ENCODE measurements around the gene AP2A1. TPM values are rescaled to one million over a fixed set of nuclear protein-coding genes. Genes with fewer than 3 reads are reported as not detected.
A peak's percentile ranks its signal among the peaks of the same experiment; 100 is the strongest.

The AP2A1 gene
- total and polyA plus RNA-seq, 2 of the 13 experiments (the other 11 are each of a cell fraction or from before 2014, with no cell fraction given), result 22.7 to 39.7 TPM

DNA sequence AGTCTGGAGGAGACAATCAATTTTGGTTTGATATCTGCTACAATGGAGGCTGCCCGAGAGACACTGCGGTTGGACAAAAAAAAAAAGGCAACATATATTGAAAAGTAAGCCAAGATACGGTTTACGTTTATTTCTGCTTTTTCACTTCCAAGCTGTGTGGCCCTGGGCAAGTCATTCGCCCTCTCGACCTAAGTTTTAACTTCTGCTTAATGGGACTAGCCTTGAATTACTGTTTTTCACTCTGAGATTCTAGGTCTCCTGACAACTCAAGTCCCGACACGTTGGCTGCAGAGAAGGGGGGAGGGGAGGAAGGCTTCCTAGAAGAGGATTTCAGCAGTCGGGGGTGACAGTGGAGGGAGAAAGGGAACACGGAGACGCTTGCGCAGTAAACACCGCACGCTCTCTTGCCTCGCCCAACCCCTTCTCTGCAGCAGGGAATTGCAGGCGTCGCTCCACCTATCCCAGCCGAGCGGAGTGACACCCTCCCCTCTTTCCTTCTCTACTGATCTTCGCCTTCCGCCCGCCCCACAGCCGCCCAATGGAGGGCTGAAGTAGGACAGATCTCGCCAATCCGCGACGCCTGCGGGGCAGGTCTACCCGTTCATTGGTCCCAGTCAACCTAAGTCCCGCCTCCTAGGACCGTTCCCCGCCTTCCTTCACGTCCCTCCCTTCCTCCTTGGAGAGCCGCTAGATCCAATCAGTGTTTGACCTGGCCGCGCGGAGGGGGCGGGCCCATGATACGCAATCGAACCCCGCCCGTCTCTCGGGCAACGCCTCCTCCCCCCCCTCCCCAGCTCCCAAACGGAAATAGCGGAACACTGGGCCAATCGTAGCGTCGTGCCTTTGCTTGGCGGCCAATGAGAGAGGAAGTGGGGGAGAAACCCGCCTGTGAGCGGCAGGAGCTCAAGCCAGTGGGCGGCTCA lies 533 bp upstream of the AP2A1 start (continued):
- TF ChIP-seq, protein P1, sequence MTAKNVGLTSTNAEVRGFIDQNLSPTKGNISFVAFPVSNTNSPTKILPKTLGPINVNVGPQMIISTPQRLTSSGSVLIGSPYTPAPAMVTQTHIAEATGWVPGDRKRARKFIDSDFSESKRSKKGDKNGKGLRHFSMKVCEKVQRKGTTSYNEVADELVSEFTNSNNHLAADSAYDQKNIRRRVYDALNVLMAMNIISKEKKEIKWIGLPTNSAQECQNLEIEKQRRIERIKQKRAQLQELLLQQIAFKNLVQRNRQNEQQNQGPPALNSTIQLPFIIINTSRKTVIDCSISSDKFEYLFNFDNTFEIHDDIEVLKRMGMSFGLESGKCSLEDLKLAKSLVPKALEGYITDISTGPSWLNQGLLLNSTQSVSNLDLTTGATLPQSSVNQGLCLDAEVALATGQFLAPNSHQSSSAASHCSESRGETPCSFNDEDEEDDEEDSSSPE (CRISPR knock-in tag; IDR thresholded peaks at IDR 0.05), result peak; percentile 60
- TF ChIP-seq, protein P2, sequence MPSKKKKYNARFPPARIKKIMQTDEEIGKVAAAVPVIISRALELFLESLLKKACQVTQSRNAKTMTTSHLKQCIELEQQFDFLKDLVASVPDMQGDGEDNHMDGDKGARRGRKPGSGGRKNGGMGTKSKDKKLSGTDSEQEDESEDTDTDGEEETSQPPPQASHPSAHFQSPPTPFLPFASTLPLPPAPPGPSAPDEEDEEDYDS (CRISPR knock-in tag; IDR thresholded peaks at IDR 0.05), result peak; percentile 78
- TF ChIP-seq, protein P3, sequence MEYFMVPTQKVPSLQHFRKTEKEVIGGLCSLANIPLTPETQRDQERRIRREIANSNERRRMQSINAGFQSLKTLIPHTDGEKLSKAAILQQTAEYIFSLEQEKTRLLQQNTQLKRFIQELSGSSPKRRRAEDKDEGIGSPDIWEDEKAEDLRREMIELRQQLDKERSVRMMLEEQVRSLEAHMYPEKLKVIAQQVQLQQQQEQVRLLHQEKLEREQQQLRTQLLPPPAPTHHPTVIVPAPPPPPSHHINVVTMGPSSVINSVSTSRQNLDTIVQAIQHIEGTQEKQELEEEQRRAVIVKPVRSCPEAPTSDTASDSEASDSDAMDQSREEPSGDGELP (IDR thresholded peaks at IDR 0.05; ENCODE audit: borderline replicate concordance, low read depth), result no peak
- no peak for TF ChIP-seq HNRNPH1 (optimal IDR thresholded peaks at IDR 0.05; ENCODE audit: low read depth, low read length)
- TF ChIP-seq, protein P4, sequence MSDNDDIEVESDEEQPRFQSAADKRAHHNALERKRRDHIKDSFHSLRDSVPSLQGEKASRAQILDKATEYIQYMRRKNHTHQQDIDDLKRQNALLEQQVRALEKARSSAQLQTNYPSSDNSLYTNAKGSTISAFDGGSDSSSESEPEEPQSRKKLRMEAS (IDR thresholded peaks at IDR 0.05), result peak; percentile 65; the same call in 1 of the 2 replicates
- TF ChIP-seq POLR2AphosphoS5 (IDR thresholded peaks at IDR 0.05; ENCODE audit: low read depth, low read length), result peak; percentile 78
- TF ChIP-seq, protein P5, sequence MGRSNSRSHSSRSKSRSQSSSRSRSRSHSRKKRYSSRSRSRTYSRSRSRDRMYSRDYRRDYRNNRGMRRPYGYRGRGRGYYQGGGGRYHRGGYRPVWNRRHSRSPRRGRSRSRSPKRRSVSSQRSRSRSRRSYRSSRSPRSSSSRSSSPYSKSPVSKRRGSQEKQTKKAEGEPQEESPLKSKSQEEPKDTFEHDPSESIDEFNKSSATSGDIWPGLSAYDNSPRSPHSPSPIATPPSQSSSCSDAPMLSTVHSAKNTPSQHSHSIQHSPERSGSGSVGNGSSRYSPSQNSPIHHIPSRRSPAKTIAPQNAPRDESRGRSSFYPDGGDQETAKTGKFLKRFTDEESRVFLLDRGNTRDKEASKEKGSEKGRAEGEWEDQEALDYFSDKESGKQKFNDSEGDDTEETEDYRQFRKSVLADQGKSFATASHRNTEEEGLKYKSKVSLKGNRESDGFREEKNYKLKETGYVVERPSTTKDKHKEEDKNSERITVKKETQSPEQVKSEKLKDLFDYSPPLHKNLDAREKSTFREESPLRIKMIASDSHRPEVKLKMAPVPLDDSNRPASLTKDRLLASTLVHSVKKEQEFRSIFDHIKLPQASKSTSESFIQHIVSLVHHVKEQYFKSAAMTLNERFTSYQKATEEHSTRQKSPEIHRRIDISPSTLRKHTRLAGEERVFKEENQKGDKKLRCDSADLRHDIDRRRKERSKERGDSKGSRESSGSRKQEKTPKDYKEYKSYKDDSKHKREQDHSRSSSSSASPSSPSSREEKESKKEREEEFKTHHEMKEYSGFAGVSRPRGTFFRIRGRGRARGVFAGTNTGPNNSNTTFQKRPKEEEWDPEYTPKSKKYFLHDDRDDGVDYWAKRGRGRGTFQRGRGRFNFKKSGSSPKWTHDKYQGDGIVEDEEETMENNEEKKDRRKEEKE (IDR thresholded peaks at IDR 0.05), result no peak
- TF ChIP-seq ZNF17 (CRISPR knock-in tag; IDR thresholded peaks at IDR 0.05), result no peak
- peak; percentile 49; the same call in 1 of the 2 replicates for TF ChIP-seq TAF1 (CRISPR knock-in tag; IDR thresholded peaks at IDR 0.05)
- no peak for TF ChIP-seq ZNF3 (CRISPR knock-in tag; IDR thresholded peaks at IDR 0.05)
- no peak for TF ChIP-seq TSC22D2 (CRISPR knock-in tag; IDR thresholded peaks at IDR 0.05; ENCODE audit: borderline replicate concordance)
- TF ChIP-seq ELF4 (CRISPR knock-in tag; IDR thresholded peaks at IDR 0.05; ENCODE audit: borderline replicate concordance), result peak; percentile 70; the same call in 1 of the 2 replicates
- TF ChIP-seq CBX1 (IDR thresholded peaks at IDR 0.05; ENCODE audit: low read depth), result no peak
- TF ChIP-seq CREM (IDR thresholded peaks at IDR 0.05), result peak; percentile 85
- no peak for TF ChIP-seq CREM (CRISPR knock-in tag; IDR thresholded peaks at IDR 0.05)
- no peak for TF ChIP-seq SNAPC2 (CRISPR knock-in tag; IDR thresholded peaks at IDR 0.05)
- no peak for TF ChIP-seq TAF15 (IDR thresholded peaks at IDR 0.05; ENCODE audit: low read depth, low read length, poor library complexity, severe bottlenecking)
- no peak for TF ChIP-seq SMC3 (IDR thresholded peaks at IDR 0.05; ENCODE audit: low read length)
- TF ChIP-seq, protein P6, sequence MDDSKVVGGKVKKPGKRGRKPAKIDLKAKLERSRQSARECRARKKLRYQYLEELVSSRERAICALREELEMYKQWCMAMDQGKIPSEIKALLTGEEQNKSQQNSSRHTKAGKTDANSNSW (CRISPR knock-in tag; IDR thresholded peaks at IDR 0.05; ENCODE audit: borderline replicate concordance), result no peak
- 0 out of 2 replicates have a peak, but pooled peaks have one; percentile 55 for TF ChIP-seq PCBP1 (IDR thresholded peaks at IDR 0.05; ENCODE audit: borderline replicate concordance, low read depth, low read length)
- no peak for TF ChIP-seq ZKSCAN8 (CRISPR knock-in tag; IDR thresholded peaks at IDR 0.05; ENCODE audit: borderline replicate concordance)
- TF ChIP-seq ESRRA (CRISPR knock-in tag; IDR thresholded peaks at IDR 0.05; ENCODE audit: low read depth), result no peak
- TF ChIP-seq ZIK1 (CRISPR knock-in tag; IDR thresholded peaks at IDR 0.05; ENCODE audit: borderline replicate concordance, low read depth), result no peak
